Epithelial cell of proximal tubule (primary cell): Measurements from ENCODE around the gene STRN4. TPM values are rescaled to one million over a fixed set of nuclear protein-coding genes. Genes with fewer than 3 reads are reported as not detected.

Source experiments
- DNase-seq: peaks from one replicate; pipeline ENCODE4 v3.0.0-alpha.2; 2011; ENCODE audit warnings: low read depth
- H3K4me3 ChIP-seq: 2 replicates; pipeline ENCODE4 v1.5.1; 2011; ENCODE audit warnings: low read depth, mild to moderate bottlenecking, low read length
- total RNA-seq: library from RNA; depleted of rRNA; stranded (reverse); fragments of >200 nt; gene quantifications from 2 replicates; pipeline ENCODE4 v1.2.3, GENCODE V29; 2015
- TF ChIP-seq, protein P1 (sequence below): conservative IDR thresholded peaks from 2 replicates; pipeline ENCODE4 v1.5.1; 2012; ENCODE audit warnings: low read depth, mild to moderate bottlenecking, low read length

STRN4 gene
- total RNA-seq, 1 donor from 2014 or later = 62.1 TPM

DNA sequence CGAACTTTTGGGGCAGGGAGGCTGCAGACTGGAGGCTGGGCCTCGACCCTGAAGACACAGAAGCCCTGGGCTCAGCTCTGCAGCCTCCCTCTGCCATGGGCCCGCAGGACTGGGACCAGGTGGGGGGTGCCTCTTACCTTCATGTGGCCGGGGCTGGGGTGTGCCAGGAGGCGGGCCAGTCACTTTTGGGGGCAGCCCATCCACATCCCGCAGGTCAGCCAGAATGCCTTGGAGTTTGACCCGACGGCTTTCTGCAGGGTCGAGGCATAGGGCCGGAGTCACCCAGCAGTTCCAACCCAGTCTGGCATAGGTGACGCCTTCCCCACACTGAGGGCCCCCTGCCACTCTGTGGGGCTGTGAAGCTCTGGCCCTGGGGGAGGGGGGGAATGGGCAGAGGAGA is 18.5 kb downstream of the STRN4 start:
- no peak overlapping the region for H3K4me3 ChIP-seq
- DNase-seq = no peak
- TF ChIP-seq, protein P1, sequence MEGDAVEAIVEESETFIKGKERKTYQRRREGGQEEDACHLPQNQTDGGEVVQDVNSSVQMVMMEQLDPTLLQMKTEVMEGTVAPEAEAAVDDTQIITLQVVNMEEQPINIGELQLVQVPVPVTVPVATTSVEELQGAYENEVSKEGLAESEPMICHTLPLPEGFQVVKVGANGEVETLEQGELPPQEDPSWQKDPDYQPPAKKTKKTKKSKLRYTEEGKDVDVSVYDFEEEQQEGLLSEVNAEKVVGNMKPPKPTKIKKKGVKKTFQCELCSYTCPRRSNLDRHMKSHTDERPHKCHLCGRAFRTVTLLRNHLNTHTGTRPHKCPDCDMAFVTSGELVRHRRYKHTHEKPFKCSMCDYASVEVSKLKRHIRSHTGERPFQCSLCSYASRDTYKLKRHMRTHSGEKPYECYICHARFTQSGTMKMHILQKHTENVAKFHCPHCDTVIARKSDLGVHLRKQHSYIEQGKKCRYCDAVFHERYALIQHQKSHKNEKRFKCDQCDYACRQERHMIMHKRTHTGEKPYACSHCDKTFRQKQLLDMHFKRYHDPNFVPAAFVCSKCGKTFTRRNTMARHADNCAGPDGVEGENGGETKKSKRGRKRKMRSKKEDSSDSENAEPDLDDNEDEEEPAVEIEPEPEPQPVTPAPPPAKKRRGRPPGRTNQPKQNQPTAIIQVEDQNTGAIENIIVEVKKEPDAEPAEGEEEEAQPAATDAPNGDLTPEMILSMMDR = no peak

DNA sequence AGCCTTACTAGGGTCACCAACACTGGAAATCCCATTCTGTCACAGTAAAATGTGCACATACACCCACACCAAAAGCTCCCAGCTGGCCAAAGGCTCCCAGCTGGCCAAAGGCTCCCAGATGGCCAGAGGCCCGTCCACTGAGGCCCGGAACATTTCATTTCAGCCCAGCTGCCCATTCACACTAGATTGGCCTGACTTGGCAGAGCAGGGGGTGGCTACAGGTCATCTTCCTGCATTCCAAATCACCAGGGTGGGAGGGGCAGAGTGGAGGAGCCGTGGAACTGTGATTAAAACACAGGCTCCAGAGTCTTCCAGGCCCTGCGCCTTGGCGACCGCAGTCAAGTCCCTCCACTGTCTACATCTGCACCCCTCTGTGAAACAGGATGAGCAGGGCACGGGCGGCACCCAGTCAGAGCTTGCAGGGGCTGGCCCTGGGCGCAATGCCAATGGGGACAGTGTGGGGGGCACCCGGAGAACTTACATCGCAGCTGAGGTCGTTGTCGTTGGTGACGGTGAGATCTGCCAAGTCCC is 19.2 kb downstream of the STRN4 start:
- no peak for DNase-seq
- H3K4me3 ChIP-seq = no peak overlapping the region
- TF ChIP-seq, protein P1 = no peak

DNA sequence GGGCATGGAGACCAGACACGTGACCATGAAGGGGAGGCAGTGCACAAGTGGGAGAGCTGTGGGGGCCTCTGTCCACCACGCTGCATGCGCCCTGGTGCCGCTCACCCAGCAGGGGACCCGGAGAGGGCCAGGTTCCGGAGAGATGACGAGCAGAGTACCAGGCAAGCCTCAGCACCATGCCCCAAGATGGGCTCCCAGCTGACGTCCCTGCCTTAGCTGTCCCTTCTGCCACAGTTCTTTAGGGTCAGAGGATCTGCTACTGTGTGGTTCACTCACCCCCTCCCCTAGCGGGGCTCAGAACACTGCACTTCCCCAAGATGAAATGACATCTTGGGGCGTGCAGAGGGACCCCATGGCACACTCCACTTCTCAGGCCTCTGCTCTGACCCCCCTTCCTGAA is 19.7 kb downstream of the STRN4 start:
- no peak for DNase-seq
- TF ChIP-seq, protein P1 = no peak
- no peak overlapping the region for H3K4me3 ChIP-seq

DNA sequence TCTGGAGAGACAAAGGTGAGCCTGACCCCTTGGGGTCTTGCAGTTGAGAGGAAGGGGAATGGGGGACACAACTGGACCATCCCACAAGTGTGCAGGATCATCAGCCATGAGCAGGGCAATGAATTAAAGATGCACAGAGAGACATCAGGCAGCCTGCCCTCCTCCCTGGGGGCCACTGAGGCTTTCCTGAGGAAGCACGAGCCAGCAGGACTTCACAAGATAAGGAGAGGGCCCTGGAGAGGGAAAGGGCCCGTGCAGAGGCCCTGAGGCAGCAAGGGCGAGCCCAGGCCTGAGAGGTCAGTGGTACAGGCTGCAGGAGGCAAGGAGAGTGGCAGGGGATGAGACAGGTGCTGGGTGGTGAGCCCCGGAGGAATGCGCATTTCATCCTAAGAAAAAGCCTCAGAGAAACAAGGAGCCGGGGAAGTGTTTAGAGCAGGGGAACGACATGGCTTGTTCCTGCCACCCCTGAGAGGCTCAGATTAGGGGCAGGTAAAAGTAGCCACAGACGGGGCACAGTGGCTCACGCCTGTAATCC is 20.3 kb downstream of the STRN4 start:
- DNase-seq = no peak
- no peak overlapping the region for H3K4me3 ChIP-seq
- TF ChIP-seq, protein P1 = no peak

DNA sequence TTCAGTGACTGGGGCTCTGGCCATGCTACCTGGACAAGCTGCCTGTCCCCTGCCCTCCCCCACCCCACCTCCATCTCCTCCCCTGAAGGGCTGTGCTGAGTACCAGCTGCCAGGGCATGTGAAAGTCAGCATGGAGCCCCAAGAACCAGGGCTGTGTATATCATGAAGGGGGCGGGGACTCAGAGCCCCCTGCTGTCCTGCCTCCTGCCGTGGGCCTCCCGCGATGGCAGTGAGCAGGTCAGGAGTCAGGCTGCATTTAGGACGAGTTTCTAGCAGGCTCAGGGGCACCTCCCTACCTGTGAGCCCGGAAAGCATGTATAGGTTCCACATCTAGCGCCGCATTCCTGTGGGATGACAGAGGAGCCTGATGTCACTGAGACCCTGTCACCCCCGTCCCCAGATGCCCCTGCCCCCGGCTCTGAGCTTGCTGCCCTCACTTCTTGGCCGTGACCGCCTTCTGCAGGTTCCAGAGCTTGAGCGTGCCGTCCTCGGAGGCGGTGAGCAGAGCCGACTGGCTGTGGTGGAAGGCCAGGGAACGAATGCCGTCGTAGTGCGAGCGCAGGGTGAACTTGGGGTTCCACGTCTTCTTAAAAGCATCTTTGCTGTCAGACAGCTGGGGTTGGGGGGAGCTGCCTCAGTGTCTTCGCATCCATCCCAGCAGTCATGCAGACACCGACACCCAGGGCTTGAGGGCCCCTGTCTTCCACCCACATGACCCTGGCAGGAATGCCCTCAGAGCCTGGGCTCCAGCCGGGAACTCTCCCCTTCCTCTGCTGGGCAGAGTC is 21.0 kb downstream of the STRN4 start:
- TF ChIP-seq, protein P1 = no peak
- DNase-seq = no peak
- no peak overlapping the region for H3K4me3 ChIP-seq

DNA sequence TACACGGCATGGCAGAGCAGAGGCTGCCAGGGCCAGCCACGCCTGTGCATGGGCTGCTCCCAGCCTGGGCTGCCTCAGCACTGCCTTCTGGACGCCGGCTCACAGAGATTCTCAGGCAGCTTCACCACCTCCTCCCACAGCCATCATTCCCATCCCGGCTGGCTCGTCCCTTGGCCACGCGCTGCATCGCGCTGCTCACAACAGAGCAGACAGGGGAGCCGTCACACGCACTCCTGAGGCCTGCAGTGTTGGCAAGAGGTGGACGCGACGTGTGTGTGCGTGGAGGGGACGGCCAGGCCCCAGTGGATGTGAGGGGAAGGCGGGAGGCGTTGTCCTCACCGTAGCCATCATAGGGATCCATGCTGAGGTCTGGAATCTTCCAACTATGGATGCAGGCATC is 21.8 kb downstream of the STRN4 start:
- TF ChIP-seq, protein P1 = no peak
- no peak for DNase-seq
- no peak overlapping the region for H3K4me3 ChIP-seq
